Measurements from ENCODE around the gene PHETA2. TPM values are rescaled to one million over a fixed set of nuclear protein-coding genes. Genes with fewer than 3 reads are reported as not detected.
A peak's percentile ranks its signal among the peaks of the same experiment; 100 is the strongest.

Gene PHETA2
- total RNA-seq, 1 donor from 2014 or later: 8.7 TPM

- Histone ChIP-seq H3K4me3 (ENCODE audit: low read depth, low read length) (no peak overlapping the region), H3K27me3 (ENCODE audit: control insufficient read depth, insufficient read depth, low read length) (no peaks in the 10 kb centered on the region), H3K36me3 (ENCODE audit: control insufficient read depth, insufficient read depth, low read length) (no peaks in the 10 kb centered on the region)
- TF ChIP-seq CTCF (IDR thresholded peaks at IDR 0.05; ENCODE audit: insufficient read depth, low read length, poor library complexity, severe bottlenecking): no peak
- no peak for DNase-seq (ENCODE audit: low read depth)
Measured at GRCh38 chr22:42072606-42073330, 1.3 kb upstream of the PHETA2 start.

- H3K36me3 ChIP-seq (ENCODE audit: control insufficient read depth, insufficient read depth, low read length): no peaks in the 10 kb centered on the region
- H3K4me3 ChIP-seq (ENCODE audit: low read depth, low read length): peak overlapping the region; percentile 54
- no peaks in the 10 kb centered on the region for H3K27me3 ChIP-seq (ENCODE audit: control insufficient read depth, insufficient read depth, low read length)
- no peak for DNase-seq (ENCODE audit: low read depth)
- no peak for TF ChIP-seq CTCF (IDR thresholded peaks at IDR 0.05; ENCODE audit: insufficient read depth, low read length, poor library complexity, severe bottlenecking)
Measured at GRCh38 chr22:42073621-42074041, 417 bp upstream of the PHETA2 start.

DNA sequence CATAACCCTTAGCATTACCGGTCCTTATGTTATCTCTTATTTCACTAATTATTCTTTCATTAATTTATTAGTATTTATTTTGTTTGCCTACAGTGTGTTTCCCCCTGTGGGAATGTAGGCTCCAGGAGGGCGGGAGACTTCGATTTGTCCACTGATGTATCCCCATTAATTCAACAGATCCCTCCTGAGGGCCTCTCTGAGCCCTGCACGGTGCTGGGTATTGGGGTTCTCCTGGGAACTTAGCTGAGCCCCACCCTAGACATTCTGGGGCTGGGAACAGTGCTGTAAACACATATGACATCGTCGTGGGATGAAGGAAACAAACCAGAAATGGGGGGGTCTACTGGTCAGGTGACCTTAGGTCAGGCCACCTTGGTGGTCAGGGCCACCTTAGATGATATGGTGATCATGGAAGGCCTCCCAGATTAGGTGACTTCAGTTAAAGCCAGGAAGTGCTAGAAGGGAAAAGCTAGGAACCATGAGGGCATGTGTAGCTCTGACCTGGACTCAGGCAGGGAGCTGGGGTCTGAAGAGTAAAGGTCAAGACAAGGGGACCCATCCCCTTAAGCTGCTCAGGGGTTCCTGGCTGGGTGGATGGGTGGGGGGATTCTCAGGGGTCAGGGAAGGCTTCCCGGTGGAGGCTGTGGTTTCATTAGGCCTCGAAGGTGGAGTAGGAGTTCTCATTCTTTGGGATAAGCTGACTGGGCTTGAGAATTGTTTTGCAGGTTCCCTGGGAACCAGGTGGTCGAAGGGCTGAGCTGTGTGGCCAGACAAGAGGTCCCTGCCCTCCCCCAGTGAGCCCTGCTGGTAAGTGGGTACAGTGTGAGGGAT, 1.0 kb downstream of the PHETA2 start:
- no peaks in the 10 kb centered on the region for H3K27me3 ChIP-seq (ENCODE audit: control insufficient read depth, insufficient read depth, low read length)
- no peaks in the 10 kb centered on the region for H3K36me3 ChIP-seq (ENCODE audit: control insufficient read depth, insufficient read depth, low read length)
- H3K4me3 ChIP-seq (ENCODE audit: low read depth, low read length): peak overlapping the region; percentile 54
- no peak for TF ChIP-seq CTCF (IDR thresholded peaks at IDR 0.05; ENCODE audit: insufficient read depth, low read length, poor library complexity, severe bottlenecking)
- DNase-seq (ENCODE audit: low read depth): no peak

GRCh38 chr22:42076764-42077485, 2.9 kb downstream of the PHETA2 start:
- no peak for DNase-seq (ENCODE audit: low read depth)
- Histone ChIP-seq H3K27me3 (ENCODE audit: control insufficient read depth, insufficient read depth, low read length) (no peaks in the 10 kb centered on the region), H3K4me3 (ENCODE audit: low read depth, low read length) (no peak overlapping the region), H3K36me3 (ENCODE audit: control insufficient read depth, insufficient read depth, low read length) (no peaks in the 10 kb centered on the region)
- no peak for TF ChIP-seq CTCF (IDR thresholded peaks at IDR 0.05; ENCODE audit: insufficient read depth, low read length, poor library complexity, severe bottlenecking)

DNA sequence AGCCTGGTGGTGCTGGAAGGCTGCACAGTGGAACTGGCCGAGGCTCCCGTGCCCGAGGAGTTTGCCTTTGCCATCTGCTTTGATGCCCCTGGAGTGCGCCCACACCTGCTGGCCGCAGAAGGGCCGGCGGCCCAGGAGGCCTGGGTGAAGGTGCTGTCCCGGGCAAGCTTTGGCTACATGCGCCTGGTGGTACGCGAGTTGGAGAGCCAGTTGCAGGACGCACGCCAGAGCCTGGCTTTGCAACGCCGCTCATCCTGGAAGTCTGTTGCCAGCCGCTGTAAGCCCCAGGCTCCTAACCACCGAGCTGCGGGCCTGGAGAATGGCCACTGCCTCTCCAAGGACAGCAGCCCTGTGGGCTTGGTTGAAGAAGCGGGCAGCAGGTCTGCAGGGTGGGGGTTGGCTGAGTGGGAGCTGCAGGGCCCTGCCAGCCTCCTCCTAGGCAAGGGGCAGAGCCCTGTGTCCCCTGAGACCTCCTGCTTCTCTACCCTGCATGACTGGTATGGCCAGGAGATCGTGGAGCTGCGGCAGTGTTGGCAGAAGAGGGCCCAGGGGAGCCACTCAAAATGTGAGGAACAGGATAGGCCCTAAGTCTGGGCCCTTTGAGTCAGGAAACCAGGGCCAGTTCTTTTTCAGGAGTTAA, 3.6 kb downstream of the PHETA2 start:
- Histone ChIP-seq H3K27me3 (ENCODE audit: control insufficient read depth, insufficient read depth, low read length) (no peaks in the 10 kb centered on the region), H3K36me3 (ENCODE audit: control insufficient read depth, insufficient read depth, low read length) (no peaks in the 10 kb centered on the region), H3K4me3 (ENCODE audit: low read depth, low read length) (no peak overlapping the region)
- TF ChIP-seq CTCF (IDR thresholded peaks at IDR 0.05; ENCODE audit: insufficient read depth, low read length, poor library complexity, severe bottlenecking): no peak
- no peak for DNase-seq (ENCODE audit: low read depth)
